Loucy (cell line): Measurements from ENCODE around the gene SLC6A2.

ENCODE experiments used
- H2AFZ ChIP-seq: fragments of 200-600 bp; sonication (generic); 2 replicates; pipeline ENCODE4 v1.6.0; 2016; ENCODE audit warnings: antibody characterized with exemption, mild to moderate bottlenecking, low read length, moderate library complexity
- H3F3A ChIP-seq: fragments of 200-600 bp; 2 replicates; pipeline ENCODE4 v1.6.0; 2016; ENCODE audit warnings: antibody characterized with exemption, low read depth, mild to moderate bottlenecking
- H3K27me3 ChIP-seq: fragments of 200-600 bp; sonication (generic); 2 replicates; pipeline ENCODE4 v1.6.1; 2014; ENCODE audit warnings: low read length, mild to moderate bottlenecking; ENCODE audit not compliant: insufficient read depth, poor library complexity, severe bottlenecking
- H3K36me3 ChIP-seq: fragments of 200-600 bp; sonication (generic); 2 replicates; pipeline ENCODE4 v1.6.1; 2016; ENCODE audit warnings: low read length; ENCODE audit not compliant: insufficient read depth
- H3K4me1 ChIP-seq: fragments of 200-600 bp; sonication (generic); 2 replicates; pipeline ENCODE4 v1.5.1; 2014; ENCODE audit warnings: low read length, mild to moderate bottlenecking; ENCODE audit not compliant: insufficient read depth, poor library complexity, severe bottlenecking
- H3K4me2 ChIP-seq: fragments of 200-600 bp; sonication (generic); 2 replicates; pipeline ENCODE4 v1.6.0; 2014; ENCODE audit warnings: antibody characterized with exemption, low read length, low read depth, mild to moderate bottlenecking; ENCODE audit not compliant: poor library complexity, severe bottlenecking
- H3K4me3 ChIP-seq: fragments of 200-600 bp; sonication (generic); 2 replicates; pipeline ENCODE4 v1.5.1; 2014; ENCODE audit warnings: low read length, mild to moderate bottlenecking, mixed read lengths; ENCODE audit not compliant: poor library complexity, severe bottlenecking
- H3K79me2 ChIP-seq: fragments of 200-600 bp; sonication (generic); 2 replicates; pipeline ENCODE4 v1.6.1; 2014; ENCODE audit warnings: low read length; ENCODE audit not compliant: insufficient read depth
- H3K9ac ChIP-seq: fragments of 200-600 bp; sonication (generic); 2 replicates; pipeline ENCODE4 v1.6.0; 2014; ENCODE audit warnings: mild to moderate bottlenecking, low read depth, low read length, moderate library complexity; ENCODE audit not compliant: poor library complexity, severe bottlenecking
- H3K9me2 ChIP-seq: fragments of 200-600 bp; sonication (generic); replicated peaks from 2 replicates; pipeline ENCODE4 v1.6.1; 2016; ENCODE audit warnings: low read depth, low read length, mixed read lengths
- H3K9me3 ChIP-seq: fragments of 200-600 bp; sonication (generic); 2 replicates; pipeline ENCODE4 v1.6.1; 2014; ENCODE audit warnings: mild to moderate bottlenecking, antibody characterized with exemption, low read length, low read depth; ENCODE audit not compliant: insufficient read depth
- H4K20me1 ChIP-seq: fragments of 200-600 bp; sonication (generic); 2 replicates; pipeline ENCODE4 v1.6.0; 2014; ENCODE audit warnings: antibody characterized with exemption, low read length, mild to moderate bottlenecking; ENCODE audit not compliant: insufficient read depth, poor library complexity, severe bottlenecking
- EZH2phosphoT487 ChIP-seq: fragments of 200-600 bp; IDR thresholded peaks from 2 replicates; pipeline ENCODE4 v1.6.1; 2018; ENCODE audit warnings: antibody characterized with exemption, mild to moderate bottlenecking, moderate library complexity, borderline replicate concordance
- TF ChIP-seq, protein P1 (sequence below): fragments of 200-600 bp; sonication (generic); conservative IDR thresholded peaks from 2 replicates; pipeline ENCODE4 v1.5.1; 2014; ENCODE audit warnings: mild to moderate bottlenecking, antibody characterized with exemption, low read length

The SLC6A2 gene

DNA sequence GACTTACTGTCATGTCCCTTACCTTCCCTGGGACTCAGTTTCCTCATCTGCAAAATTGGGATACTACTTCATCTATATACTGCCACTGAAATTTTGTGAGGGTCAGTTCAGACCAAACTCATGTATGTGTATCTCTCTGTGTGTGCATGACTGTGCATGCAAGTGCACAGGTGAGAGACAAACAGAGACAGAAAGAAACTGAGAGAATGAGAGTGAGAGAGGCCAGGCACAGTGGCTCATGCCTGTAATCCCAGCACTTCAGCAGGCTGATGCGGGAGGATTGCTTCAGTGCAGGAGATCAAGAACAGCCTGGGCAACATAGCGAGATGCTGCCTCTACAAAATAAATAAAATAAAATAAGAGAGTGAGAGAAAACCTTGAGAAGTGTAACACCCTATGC lies 32.1 kb upstream of the SLC6A2 start:
- Histone ChIP-seq H2AFZ (no peak overlapping the region), H3K9me2 (no peaks in the 10 kb centered on the region), H3K4me3 (no peak overlapping the region), H3K27me3 (no peaks in the 10 kb centered on the region), H3K79me2 (no peaks in the 10 kb centered on the region), H3K36me3 (no peaks in the 10 kb centered on the region), H3F3A (no peaks in the 10 kb centered on the region), H3K4me2 (no peak overlapping the region), H3K9me3 (no peaks in the 10 kb centered on the region), H4K20me1 (no peaks in the 10 kb centered on the region), H3K4me1 (peaks cover 7% of the 10 kb centered on the region), H3K9ac (no peak overlapping the region)
- TF ChIP-seq EZH2phosphoT487: no peak
- TF ChIP-seq, protein P1, sequence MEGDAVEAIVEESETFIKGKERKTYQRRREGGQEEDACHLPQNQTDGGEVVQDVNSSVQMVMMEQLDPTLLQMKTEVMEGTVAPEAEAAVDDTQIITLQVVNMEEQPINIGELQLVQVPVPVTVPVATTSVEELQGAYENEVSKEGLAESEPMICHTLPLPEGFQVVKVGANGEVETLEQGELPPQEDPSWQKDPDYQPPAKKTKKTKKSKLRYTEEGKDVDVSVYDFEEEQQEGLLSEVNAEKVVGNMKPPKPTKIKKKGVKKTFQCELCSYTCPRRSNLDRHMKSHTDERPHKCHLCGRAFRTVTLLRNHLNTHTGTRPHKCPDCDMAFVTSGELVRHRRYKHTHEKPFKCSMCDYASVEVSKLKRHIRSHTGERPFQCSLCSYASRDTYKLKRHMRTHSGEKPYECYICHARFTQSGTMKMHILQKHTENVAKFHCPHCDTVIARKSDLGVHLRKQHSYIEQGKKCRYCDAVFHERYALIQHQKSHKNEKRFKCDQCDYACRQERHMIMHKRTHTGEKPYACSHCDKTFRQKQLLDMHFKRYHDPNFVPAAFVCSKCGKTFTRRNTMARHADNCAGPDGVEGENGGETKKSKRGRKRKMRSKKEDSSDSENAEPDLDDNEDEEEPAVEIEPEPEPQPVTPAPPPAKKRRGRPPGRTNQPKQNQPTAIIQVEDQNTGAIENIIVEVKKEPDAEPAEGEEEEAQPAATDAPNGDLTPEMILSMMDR: peak; percentile 25; the same call in 1 of the 2 replicates

DNA sequence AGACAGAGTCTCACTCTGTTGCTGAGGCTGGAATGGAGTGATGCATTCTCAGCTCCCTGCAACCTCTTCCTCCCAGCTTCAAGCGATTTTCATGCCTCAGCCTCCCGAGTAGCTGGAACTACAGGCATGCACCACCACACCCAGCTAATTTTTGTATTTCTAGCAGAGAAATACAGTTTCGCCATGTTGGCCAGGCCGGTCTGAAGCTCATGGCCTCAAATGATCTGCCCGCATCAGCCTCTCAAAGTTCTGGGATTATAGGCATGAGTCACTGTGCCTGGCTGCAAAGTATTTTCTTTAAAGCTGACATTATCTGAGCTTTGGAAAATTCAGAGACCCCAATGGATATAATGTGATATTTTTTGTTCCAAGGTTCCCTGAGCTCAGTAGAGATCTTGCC lies 31.1 kb upstream of the SLC6A2 start:
- Histone ChIP-seq H3K9me2 (no peaks in the 10 kb centered on the region), H3K9ac (no peak overlapping the region), H3K27me3 (no peaks in the 10 kb centered on the region), H3K36me3 (no peaks in the 10 kb centered on the region), H2AFZ (no peak overlapping the region), H3K4me2 (no peak overlapping the region), H3K79me2 (no peaks in the 10 kb centered on the region), H3K4me3 (no peak overlapping the region), H3K9me3 (no peaks in the 10 kb centered on the region), H3F3A (no peaks in the 10 kb centered on the region), H4K20me1 (no peaks in the 10 kb centered on the region), H3K4me1 (peaks cover 7% of the 10 kb centered on the region)
- TF ChIP-seq EZH2phosphoT487: no peak
- TF ChIP-seq, protein P1: no peak

DNA sequence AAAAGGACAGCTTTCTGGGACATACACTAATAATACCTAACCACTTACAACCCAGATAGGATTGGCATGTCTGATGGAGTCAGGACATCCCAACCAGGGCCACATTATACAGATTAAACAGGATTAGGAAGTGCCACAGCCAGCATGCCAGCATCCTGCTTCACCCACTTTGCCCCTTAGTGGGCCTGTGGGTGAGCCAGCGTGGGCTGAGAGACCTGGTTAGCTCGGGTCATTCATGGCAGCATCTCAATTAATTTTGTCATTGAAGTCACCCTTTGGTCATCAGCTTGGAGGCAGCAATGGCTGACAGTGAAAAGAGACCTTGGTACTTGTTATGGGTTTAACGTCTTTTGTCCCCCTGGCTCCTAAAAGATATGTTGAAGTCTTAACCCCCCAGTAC lies 29.9 kb upstream of the SLC6A2 start:
- H3F3A ChIP-seq: no peaks in the 10 kb centered on the region
- H3K27me3 ChIP-seq: no peaks in the 10 kb centered on the region

More for the DNA sequence above, 29.9 kb upstream of the SLC6A2 start:
- Histone ChIP-seq H3K4me1 (peaks cover 7% of the 10 kb centered on the region), H3K9me3 (no peaks in the 10 kb centered on the region), H3K79me2 (no peaks in the 10 kb centered on the region), H4K20me1 (no peaks in the 10 kb centered on the region), H3K4me3 (no peak overlapping the region), H3K9ac (no peak overlapping the region), H3K36me3 (no peaks in the 10 kb centered on the region), H3K9me2 (no peaks in the 10 kb centered on the region), H2AFZ (no peak overlapping the region), H3K4me2 (no peak overlapping the region)
- no peak for TF ChIP-seq EZH2phosphoT487
- TF ChIP-seq, protein P1: no peak
